ENCODE results near the gene ABCD4.
A peak's percentile ranks its signal among the peaks of the same experiment; 100 is the strongest.
"Not testable (repeated sequence)": the region's sequence is repeated elsewhere in the genome, so short reads cannot be mapped to it uniquely, and the experiment has no call there.

ABCD4 gene

DNA sequence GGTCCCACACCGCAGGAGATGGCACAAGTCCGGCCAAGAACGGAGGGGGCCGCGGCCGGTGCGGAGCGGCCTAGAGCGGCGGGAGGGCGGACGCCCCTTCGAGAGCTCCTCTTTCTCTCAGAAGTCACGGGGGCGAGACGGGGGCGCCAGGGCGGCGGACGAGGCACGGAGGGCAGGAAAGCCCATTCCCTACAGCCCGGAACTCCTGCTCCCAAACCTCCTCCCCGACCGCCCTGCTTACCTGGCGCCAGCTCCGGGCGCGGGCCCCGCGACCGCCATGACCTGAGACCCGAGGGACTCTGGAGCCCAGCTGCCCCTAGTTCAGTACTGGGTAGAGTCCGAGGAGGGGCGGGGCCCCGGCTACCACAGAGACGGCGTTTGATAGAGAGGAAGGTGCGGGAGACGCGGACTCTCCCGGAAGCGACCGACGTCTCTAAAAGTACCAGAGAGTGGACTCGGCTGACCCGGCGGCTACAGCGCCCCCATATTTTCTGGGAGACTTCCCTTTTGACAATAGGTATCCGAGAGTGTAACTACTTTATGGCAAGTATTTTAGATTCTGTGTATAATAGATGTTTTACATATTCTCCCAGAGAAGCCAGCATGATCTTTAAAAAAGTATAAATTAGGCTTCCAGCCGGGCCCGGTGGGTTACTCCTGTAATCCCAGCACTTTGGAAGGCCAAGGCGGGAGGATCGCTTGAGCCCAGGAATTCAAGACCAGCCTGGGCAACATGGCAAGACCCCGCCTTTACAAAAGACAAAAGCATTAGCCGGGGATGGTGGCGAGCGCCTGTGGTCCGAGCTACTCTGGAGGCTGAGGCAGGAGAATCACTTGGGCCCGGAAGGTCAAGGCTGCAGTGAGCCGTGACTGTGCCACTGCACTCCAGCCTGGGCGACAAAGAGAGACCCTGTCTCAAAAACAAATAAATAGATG is at the start of gene ABCD4:
ABCD4 (minus strand) TSS at position 301 of the 936 bp plus-strand sequence; CDS start at position 279, 22 bp downstream.
- peak; percentile 74 for DNase-seq (ENCODE audit: low read depth)

DNA sequence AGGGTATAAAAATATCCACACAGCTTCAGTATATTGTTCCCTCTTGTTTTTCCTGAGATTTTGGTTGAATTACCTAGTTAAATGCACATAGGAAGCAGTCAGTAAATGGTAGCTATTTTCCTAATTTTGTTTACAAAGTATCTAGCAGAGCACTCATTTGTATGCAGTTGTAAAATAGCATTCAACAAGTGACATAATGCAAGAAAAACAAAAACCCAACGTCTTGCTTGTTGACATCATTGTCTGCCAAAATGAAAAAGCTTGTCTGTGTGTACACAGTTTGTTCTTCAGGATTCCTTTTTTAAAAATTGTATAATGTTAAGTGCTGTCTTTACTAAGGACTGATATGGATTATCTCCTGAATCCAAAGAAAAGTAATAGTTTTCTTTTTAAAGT is 48.2 kb upstream of the ABCD4 start:
- no peak for DNase-seq (ENCODE audit: low read depth)

DNA sequence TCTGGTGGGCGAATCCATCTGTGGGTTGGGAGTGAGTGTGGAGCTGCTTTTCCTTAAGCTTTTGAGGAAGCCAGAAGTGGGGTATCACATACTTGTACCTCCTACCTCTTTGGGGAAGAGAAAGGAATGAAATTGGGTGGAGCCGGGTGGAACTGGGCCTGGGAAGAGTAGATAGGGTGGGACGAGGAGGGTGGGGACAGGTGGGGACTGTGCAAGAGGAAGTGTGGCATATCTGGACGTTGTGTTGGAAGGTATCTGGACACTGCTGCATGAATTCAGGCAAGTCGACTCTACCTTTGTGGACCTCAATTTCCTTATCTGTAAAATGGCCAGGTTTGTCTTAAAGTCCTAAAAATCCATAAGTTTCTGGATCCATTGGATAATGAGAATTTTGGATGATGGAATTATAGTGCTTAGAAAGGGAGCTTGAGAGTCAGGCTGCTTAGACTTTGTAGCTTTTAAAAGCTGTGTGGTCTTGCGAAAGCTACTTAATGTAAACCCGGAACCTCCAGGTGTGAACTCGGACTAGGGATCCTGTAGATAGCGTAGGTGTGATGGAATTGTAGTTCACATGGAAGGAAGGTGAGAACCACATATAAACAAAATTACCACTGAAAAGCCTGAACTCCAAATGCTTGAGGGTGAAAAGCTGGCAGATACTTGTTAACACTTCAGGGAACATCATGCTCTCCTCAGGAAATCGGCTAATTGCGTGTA is 47.6 kb upstream of the ABCD4 start:
- DNase-seq (ENCODE audit: low read depth) = no peak

DNA sequence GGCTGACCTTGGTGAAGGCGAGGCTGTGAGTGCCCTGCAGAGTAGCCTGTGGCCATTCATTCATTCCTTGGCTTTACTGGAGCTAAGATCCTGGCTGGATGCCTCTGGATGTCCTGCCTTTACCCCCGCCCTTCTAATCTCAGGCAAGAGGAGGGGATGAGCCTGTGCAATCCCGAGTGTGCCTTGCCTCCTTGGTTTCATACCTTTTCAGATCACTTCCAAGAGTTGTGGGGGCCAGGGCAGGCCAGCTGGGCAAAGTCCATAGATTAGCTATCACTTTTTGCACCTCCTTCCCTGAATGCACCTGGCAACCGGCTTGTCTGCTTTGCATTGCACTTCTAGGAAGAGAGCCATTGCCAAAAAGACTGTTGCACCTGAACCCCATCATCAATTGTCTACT is 47.0 kb upstream of the ABCD4 start:
- DNase-seq (ENCODE audit: low read depth) = no peak

DNA sequence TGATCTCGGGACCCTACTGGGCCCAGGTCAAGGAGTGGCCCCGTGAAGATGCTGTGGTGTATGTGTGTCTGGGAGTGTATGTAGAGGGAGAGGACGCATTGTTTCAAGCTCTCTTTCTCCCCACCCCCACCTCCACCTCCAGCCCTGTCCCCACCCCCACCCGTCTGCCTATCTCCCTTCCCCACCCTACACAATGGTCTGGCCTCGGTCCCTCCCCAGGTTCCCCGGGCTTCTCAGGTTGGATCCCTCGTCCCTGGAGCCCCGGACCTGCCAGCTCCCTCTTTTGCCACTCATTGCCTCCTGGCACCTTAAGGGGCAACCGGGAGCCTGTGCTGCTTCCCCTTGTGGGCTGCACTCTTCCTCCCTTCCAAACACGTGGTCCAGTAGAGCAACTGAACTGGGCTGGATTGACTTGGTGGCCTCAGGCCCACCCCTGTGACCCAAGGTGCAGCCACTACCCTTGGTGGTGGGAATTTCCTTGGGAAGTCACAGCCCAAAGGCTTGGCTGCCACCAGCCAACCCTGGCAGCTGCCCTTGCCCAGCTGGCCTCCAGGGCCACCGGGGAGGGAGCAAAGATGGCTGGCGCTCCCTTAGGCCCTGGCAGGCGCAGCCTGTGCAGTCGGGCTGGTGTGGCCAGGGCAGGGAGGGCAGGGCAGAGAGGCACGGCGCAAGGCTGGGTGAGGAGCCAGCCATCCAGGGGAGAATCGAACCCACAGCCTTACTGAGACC is 46.2 kb upstream of the ABCD4 start:
- DNase-seq (ENCODE audit: low read depth) = no peak

DNA sequence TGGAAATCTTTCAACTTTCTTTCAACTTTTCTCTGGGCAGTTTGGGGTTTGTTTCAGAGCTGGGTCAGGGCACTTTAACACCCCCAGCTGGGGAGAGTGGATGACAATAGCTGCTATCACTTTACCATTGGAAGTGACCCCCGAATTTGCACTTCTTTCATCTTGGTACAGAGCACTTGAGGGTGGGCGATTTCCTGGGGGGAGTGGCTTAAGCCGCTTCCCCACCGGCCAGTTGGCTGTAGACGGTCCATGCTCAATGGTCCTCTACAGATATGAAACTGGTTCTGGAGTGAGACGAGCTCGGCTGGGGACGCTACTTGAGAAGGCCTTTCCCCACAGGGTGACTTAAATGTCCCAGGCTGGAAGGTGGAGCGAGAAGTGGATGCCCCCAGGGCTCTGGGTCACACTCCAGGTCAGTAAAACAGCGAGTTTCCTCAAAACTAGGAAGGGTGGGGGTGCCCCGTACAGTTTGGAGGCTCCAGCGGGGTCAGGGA is 45.6 kb upstream of the ABCD4 start, which contains the start of gene VRTN:
VRTN (plus strand) TSS at position 231 of the 494 bp plus-strand sequence. CDS start 8,313 bp downstream, outside the sequence.
- no peak for DNase-seq (ENCODE audit: low read depth)

DNA sequence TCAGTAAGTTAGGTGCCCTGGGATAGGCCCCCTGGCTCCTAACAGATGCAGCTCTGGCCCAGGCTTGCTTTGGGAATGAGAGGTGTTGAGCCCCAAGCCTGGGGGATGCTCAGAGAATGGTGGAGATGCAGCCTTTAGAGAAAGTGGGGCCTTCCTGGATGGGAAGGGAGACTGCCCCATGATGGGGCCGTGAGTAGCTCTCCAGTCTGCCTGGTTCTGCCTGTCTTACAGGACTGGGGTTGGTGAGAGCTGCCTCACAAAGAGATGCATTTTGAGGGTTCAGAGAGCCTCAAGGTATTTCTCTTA is 45.0 kb upstream of the ABCD4 start:
- DNase-seq (ENCODE audit: low read depth) = no peak

DNA sequence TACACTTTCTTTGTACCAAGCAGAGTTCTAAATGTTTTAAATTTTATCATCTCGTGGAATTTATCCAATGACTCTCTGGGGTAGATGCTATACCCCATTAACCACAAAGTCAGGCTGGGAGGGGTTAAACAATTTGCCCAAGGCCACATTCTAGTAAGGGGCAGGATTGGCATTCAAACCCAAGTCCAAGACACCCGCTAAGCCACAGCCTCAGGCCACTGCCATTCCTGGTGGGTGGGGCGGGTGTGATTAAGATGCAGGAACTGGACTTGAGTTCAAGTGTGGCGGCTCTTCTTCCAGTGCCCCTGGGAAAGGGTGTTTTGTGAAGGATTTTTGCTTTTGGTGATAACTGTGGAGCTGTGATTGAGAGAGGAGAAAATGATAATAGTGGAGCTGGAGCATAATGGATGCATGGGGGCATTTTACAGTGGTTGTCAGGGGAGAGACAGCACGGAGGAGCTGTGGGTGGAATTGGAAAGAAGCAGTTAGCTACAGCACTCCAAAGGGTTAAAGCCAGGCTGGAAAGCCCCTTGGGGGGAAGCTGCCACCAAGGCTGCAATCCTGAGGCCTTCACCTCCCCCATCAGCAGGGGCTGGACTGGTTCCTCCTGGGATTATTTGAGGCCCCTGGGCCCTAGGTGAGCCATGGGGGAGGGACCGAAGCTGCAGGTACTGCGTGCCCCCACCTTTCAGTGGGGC is 44.5 kb upstream of the ABCD4 start:
- DNase-seq (ENCODE audit: low read depth) = no peak

DNA sequence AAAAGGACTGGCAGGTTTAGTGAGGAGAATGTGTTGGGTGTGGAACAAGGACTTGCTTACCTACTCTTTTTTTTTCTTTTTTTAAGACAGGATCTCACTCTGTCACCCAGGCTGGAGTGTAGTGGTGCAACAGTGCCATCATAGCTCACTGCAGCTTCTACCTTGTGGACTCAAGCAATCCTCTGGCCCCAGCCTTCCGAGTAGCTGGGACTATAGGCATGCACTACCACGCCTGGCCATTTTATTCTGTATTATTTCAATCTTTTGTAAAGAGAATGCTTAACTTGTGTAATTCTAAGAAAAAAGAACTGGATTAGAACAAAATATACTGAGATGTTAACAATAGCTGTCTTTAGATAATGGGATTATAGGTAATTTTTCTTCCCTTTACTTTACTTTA is 43.6 kb upstream of the ABCD4 start:
- no peak for DNase-seq (ENCODE audit: low read depth)

DNA sequence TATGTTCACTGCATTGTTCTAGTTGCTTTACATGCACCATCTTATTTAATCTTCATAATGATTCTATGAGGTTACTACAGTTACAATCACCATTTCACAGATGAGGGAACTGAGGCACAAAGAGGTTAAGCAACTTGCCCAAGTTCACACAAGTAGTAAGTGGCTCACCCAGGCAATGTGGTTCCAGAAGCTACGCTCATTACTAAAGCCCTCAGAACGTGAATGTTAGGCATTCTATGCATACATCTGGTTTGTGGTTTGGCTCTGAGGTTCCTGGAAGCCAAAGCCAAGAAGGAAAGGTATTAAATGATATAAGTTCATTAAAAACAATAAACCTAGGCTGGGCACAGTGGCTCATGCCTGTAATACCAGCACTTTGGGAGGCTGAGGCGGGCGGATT is 31.2 kb upstream of the ABCD4 start:
- no peak for DNase-seq (ENCODE audit: low read depth)

DNA sequence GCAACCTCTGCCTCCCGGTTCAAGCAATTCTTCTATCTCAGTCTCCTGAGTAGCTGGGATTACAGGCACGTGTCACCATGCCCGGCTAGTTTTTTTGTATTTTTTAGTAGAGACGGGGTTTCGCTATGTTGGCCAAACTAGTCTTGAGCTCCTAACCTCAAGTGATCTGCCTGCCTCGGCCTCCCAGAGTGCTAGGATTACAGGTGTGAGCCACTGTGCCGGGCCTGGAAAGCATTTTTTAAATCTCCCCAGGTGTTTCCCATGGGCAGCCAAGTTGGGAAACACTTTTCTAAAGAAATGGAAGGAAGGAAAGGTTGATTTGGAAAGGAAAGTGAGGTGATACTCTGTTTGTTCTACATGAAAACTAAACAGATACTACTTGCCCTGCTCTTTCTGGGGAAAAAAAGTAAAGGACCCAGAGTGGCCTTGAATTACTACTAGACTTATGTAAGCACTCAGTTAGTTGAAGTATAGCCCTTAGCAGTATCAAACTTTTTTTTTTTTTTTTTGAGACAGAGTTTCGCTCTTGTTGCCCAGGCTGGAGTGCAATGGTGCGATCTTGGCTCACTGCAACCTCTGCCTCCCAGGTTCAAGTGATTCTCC is 27.3 kb upstream of the ABCD4 start:
- DNase-seq (ENCODE audit: low read depth) = not testable (repeated sequence)

DNA sequence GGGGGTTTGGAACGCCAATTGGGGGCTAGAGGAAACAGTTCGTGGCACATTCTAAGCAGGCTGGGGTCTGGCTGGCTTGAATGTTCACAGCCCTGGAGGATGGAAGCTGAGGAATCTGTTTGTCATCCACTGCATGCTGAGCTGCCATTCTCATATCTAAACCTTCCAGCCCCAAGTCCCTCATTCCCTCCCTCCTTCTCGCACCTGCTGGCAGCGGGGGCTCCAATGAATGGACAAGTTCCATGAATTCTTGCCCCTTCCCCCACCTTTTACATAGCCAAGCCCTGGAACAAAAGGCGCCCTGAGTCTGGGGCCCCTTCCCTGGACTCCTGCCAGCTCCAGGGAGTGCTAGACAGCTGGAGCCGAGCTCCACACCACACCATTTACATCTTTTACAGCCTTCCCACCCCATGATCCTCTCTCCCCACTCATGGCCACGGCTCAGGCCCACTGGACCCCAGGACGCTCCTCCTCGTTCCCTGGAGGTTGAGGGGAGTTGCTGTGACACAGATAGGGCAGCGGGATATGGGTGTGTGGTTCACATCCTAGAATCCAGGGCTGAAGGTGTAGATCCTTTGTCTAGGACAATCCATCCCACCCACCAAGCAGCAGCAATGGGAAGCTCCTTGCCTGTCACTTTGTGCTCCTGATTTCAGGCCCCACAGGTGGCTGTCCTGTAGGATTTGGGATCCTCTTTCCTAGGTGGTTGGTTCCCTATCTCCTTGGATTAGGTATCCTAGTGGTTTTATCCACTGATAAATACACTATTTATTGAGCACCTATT is 23.8 kb upstream of the ABCD4 start:
- DNase-seq (ENCODE audit: low read depth) = no peak

DNA sequence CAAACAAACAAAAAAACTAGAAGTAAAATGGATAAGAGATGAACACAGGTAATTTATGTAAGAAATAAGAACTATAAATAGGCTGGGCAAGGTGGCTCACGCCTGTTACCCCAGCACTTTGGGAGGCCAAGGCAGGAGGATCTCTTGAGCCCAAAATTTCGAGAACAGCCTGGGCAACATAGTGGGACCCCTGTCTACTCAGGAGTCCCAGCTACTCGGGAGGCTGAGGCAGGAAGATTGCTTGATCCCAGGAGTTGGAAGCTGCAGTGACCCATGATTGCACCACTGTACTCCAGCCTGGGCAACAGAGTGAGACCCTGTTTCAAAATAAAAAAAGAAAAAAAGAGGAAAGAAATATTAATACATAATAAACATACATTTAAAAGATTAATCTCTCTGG is 22.7 kb upstream of the ABCD4 start:
- no peak for DNase-seq (ENCODE audit: low read depth)

DNA sequence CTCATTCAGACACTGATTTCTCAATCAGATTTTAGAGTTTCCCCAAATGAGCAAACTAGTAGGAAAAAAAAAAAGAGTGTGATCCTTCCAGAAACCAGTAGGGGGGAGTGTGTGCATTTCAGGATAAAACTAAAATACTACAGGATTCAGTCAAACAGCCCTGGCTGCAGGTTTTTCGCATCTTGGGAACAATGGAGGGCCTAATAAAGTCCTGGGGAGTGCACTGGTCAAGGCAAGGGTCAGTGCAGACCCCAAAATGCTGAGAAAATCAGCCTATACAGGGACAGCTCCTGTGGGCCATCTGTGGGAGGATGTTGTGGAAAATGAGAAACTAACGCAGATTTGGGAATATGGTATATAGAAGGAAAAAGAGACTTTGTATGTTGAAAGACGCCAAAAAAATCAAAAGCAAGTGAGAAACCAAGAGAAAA is 22.2 kb upstream of the ABCD4 start:
- DNase-seq (ENCODE audit: low read depth) = no peak

DNA sequence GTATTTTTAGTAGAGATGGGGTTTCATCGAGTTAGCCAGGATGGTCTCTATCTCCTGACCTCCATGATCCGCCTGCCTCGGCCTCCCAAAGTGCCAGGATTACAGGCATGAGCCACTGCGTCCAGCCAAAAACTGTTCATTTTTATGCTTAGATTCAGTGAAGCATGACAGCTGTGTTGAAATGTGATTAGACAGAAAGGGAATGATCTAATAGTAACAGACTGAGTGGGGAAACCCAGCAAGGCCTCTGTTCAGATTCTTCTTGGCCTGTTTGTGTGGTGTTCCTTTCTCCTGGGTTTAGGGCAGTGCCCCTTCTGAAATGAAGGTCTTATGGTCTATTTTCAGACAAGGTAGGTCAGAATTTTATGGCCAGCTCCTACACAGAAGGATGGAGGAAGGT is 11.8 kb upstream of the ABCD4 start:
- DNase-seq (ENCODE audit: low read depth) = no peak

DNA sequence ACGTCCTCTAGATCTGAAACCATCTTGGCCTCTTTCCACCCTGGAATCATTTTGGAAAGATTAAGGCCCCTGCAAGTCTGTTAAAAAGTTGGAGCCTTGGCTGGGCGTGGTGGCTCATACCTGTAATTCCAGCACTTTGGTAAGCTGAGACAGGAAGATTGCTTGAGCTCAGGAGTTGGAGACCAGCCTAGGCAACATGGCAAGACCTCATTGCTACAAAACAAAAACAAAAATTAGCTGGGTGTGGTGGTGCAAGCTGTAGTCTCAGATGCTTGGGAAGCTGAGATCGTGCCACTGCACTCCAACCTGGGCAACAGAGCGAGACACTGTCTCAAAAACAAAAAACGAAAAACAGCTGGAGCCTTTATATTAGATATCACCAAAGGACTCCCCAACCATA is 10.9 kb upstream of the ABCD4 start:
- DNase-seq (ENCODE audit: low read depth) = no peak

DNA sequence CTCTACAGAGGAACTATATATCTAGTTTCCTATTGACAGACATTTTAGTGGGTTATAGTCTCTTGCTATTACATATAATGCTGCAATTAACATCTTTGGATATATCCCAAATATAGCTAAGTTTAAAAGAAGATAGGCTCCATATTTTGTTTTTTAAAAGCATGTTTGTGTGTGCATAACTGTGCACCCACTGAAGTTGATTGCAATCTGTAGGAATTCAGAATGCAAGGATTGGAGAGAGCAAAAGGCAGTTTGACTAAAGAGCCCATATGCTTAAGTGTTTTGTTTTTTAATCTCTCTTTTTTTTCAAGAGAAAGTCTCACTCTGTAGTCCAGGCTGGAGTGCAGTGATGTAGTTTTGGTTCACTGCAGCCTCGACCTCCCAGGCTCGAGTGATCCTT is 9.4 kb upstream of the ABCD4 start:
- no peak for DNase-seq (ENCODE audit: low read depth)

DNA sequence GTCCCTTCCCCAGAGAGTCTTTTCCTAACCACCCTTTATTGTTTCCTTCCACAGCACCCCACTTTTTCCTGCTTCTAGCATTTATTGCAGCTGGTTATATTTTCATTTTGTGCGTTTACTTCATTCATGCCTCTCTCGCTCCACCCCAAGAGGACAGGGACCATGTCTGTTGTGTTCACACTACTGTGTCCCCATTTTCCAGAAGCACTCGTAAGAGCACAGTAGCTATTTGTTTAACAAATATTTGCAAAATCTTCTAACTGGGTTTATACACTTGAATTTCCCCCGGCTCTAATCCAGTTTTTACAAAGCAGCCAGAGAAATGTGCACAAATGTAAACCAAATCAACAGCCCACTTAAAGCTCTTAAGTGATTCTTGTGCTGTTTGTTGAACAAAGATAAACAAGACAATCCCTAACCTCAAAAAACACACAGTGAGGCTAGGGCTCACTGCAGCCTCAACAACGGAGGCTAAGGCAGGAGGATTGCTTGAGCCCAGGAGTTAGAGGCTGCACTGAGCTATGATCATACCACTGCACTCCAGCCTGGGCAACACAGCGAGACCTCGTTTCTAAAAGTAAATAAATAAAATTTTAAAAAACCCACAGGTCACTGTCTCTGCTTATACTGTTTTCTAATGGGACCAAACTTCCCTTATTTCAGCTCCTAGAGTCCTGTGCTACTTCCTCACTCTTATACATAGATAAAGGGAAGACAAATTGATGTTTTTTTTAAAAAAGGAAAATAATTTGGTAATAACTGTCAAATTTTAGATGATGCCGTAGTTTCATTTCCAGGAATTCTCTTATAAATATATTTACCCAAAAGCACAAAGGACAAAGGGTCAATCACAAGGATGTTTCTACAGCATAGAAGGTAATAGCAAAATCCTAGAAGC is 6.6 kb upstream of the ABCD4 start:
- DNase-seq (ENCODE audit: low read depth) = no peak

DNA sequence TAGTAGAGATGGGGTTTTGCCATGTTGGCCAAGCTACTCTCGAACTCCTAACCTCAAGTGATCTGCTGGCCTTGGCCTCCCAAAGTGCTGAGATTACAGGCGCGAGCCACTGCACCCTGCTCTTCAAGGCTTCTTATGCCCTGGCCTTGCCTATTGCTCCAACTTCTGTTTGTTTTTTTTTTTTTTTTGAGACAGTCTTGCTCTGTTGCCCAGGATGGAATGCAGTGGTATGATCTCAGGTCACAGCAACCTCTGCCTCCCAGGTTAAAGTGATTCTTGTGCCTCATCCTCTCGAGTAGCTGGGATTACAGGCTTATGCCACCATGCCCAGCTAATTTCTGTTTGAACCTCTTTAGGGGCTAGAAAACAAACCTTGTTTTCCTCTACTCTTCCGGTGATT is 6.0 kb upstream of the ABCD4 start:
- DNase-seq (ENCODE audit: low read depth) = no peak
